Measurements from ENCODE around the gene CHRNA4. TPM values are rescaled to one million over a fixed set of nuclear protein-coding genes. Genes with fewer than 3 reads are reported as not detected.
"Not testable (repeated sequence)": the region's sequence is repeated elsewhere in the genome, so short reads cannot be mapped to it uniquely, and the experiment has no call there.

Gene CHRNA4
- total RNA-seq, 4 donors from 2014 or later, result 0.54 to 6.3 (median 1.9) TPM

GRCh38 chr20:63308218-63308911 is 52.8 kb downstream of the CHRNA4 start:
- no peaks in the 10 kb centered on the region for H3K36me3 ChIP-seq
- no peak for TF ChIP-seq POLR2A (IDR thresholded peaks at IDR 0.05)
- TF ChIP-seq CTCF (IDR thresholded peaks at IDR 0.05), result no peak
- H3K4me3 ChIP-seq (replicated peaks in 1 of 3), result no peak overlapping the region
- H3K9me3 ChIP-seq, result no peaks in the 10 kb centered on the region
- H3K27me3 ChIP-seq, result peaks cover 6% of the 10 kb centered on the region
- intact Hi-C loops (cut with DNase I), result loop anchor here (2.0 kb wide), 1 partner anchor 72 kb away; no protein-coding TSS in a partner anchor
- H3K4me1 ChIP-seq, result no peaks in the 10 kb centered on the region
- no peak overlapping the region for H3K27ac ChIP-seq
- 64% methylated on average over 4 of the region's 30 CpGs; no CpG with 5 or more reads in 1 of the 2 donors for WGBS, 2 donors
- no peak for DNase-seq

GRCh38 chr20:63307538-63308217 is 53.5 kb downstream of the CHRNA4 start:
- Histone ChIP-seq H3K4me1 (no peaks in the 10 kb centered on the region), H3K9me3 (no peaks in the 10 kb centered on the region), H3K36me3 (no peaks in the 10 kb centered on the region), H3K27ac (no peak overlapping the region), H3K4me3 (replicated peaks in 1 of 3) (no peak overlapping the region), H3K27me3 (peaks cover 6% of the 10 kb centered on the region)
- TF ChIP-seq POLR2A (IDR thresholded peaks at IDR 0.05), result no peak
- TF ChIP-seq CTCF (IDR thresholded peaks at IDR 0.05), result no peak
- no peak for DNase-seq
- intact Hi-C loops (cut with DNase I), result loop anchor here (2.0 kb wide), 1 partner anchor 73 kb away; no protein-coding TSS in a partner anchor
- WGBS, 2 donors, result 77 to 85% methylated on average over 9 to 15 of the region's 23 CpGs

- Histone ChIP-seq H3K9me3 (no peaks in the 10 kb centered on the region), H3K27me3 (peaks cover 6% of the 10 kb centered on the region), H3K4me1 (no peaks in the 10 kb centered on the region), H3K27ac (no peak overlapping the region), H3K36me3 (no peaks in the 10 kb centered on the region), H3K4me3 (replicated peaks in 1 of 3) (no peak overlapping the region)
- 83 to 89% methylated on average over 6 to 12 of the region's 35 CpGs for WGBS, 2 donors
- no peak for DNase-seq
- TF ChIP-seq POLR2A (IDR thresholded peaks at IDR 0.05), result no peak
- no peak for TF ChIP-seq CTCF (IDR thresholded peaks at IDR 0.05)
- intact Hi-C loops (cut with DNase I), result no loop called here
Observed at GRCh38 chr20:63306673-63307537, 54.2 kb downstream of the CHRNA4 start.

- intact Hi-C loops (cut with DNase I); H3K27me3 ChIP-seq; H3K4me3 ChIP-seq (replicated peaks in 1 of 3); H3K27ac ChIP-seq; DNase-seq; H3K9me3 ChIP-seq; H3K36me3 ChIP-seq; H3K4me1 ChIP-seq: not testable (repeated sequence)
- WGBS, 2 donors, result 76 to 85% methylated on average over 5 to 18 of the region's 30 CpGs
Observed at GRCh38 chr20:63305933-63306672, 55.0 kb downstream of the CHRNA4 start.

GRCh38 chr20:63305393-63305792 is 55.8 kb downstream of the CHRNA4 start:
- no peak overlapping the region for H3K27ac ChIP-seq
- H3K4me1 ChIP-seq, result no peaks in the 10 kb centered on the region
- DNase-seq, result no peak
- 42 to 64% methylated on average over 7 to 8 of the region's 8 CpGs for WGBS, 2 donors
- no peaks in the 10 kb centered on the region for H3K36me3 ChIP-seq
- intact Hi-C loops (cut with DNase I), result no loop called here
- H3K9me3 ChIP-seq, result no peaks in the 10 kb centered on the region
- TF ChIP-seq CTCF (IDR thresholded peaks at IDR 0.05) (no peak), POLR2A (IDR thresholded peaks at IDR 0.05) (no peak)
- H3K27me3 ChIP-seq, result peaks cover 6% of the 10 kb centered on the region
- H3K4me3 ChIP-seq (replicated peaks in 1 of 3), result no peak overlapping the region
